GM19025 (cell line): ENCODE results near the gene STAT6.

ENCODE experiments used
- ATAC-seq: cut with Tn5 transposase; IDR thresholded peaks from one replicate; pipeline ENCODE4 v1.9.1; 2021; ENCODE audit warnings: mild to moderate bottlenecking, low read depth, moderate library complexity; ENCODE audit not compliant: unreplicated experiment

The STAT6 gene

GRCh38 chr12:57146092-57146491 lies 34.9 kb upstream of the STAT6 start:
- ATAC-seq: no peak

DNA sequence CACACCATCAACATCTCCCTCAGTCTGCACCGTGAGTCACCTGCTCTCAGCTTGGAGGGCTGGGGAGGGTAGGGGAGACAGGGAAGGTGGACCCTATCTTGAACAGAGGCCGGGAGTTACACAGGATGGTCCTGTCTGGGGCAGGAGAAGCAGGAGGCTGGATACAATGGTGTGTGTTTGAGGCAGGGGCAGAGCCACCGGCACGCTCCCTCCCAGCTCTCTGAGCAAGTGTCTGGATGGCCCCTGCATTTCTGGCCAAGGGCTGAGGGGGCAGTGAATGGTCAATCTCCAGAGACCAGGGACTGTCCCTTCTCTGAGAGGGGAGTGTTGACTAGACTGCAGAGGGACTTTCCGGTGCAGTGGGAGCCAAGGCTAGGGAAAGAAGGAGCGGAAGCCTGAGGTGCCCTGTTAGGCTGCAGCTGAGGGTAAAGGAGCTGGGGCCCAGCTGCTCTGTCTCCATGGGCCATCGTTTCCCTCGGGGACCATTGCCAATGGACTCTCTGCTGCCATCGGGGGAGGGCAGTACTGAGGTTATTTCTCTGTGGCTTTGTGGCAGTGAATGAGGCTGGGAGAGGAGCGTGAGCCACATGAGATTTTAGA lies 34.4 kb upstream of the STAT6 start:
- no peak for ATAC-seq

- ATAC-seq: no peak
Observed at GRCh38 chr12:57143454-57143853, 32.3 kb upstream of the STAT6 start.

- ATAC-seq: no peak
Observed at GRCh38 chr12:57142727-57143126, 31.6 kb upstream of the STAT6 start.

GRCh38 chr12:57142121-57142520 lies 31.0 kb upstream of the STAT6 start:
- ATAC-seq: no peak

DNA sequence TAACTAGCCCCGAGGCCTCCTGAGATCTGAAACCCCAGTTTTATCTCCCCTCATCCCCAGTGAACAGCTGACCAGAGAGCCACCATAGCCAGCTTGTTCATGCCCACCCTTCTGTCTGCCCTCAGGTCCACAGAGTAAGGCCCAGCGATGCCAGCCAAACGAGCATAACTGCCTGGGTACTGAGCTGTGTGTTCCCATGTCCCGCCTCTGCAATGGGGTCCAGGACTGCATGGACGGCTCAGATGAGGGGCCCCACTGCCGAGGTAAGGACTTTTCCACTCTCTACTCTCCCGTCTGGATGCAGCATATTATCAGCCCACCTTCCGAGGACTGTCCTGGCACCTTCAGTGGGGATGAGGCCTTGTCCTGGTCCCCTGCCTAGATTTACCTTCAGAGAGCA lies 30.1 kb upstream of the STAT6 start:
- no peak for ATAC-seq

GRCh38 chr12:57139796-57140649 lies 28.9 kb upstream of the STAT6 start:
- no peak for ATAC-seq

DNA sequence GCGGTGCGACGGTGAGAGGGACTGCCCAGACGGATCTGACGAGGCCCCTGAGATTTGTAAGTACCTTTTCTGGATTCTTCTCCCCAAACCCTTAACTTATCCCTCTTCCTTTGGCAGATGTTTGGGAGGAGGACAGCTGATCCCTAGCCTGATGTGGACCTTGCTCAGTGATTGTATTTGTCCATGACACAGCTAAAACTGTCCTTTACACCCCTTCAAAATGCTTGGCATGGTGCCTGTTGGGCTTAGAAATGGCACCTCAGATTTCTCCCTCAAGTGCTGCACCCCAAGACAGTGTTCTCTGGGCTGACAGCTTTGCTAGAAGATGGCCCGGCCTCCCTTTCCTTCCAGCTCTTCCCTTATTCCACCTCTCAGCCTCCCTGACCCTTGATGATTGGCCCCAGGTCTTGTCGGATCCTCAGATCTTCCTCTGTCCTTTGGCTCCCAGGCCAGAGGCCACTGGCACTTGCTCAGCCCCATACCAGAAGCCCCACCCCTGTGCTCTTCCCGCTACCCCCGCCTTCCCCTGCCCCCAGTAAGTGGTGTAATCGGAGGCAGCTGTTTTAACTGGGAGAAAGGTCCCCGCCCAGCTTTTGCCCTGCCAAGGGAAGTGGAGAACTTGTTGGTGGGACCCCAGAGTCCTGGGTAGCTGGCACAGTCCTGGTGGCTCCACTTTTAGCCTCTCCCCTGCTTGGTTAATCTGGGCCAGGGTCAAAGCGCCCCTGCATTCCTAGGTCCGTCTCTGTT lies 27.5 kb upstream of the STAT6 start:
- ATAC-seq: no peak

DNA sequence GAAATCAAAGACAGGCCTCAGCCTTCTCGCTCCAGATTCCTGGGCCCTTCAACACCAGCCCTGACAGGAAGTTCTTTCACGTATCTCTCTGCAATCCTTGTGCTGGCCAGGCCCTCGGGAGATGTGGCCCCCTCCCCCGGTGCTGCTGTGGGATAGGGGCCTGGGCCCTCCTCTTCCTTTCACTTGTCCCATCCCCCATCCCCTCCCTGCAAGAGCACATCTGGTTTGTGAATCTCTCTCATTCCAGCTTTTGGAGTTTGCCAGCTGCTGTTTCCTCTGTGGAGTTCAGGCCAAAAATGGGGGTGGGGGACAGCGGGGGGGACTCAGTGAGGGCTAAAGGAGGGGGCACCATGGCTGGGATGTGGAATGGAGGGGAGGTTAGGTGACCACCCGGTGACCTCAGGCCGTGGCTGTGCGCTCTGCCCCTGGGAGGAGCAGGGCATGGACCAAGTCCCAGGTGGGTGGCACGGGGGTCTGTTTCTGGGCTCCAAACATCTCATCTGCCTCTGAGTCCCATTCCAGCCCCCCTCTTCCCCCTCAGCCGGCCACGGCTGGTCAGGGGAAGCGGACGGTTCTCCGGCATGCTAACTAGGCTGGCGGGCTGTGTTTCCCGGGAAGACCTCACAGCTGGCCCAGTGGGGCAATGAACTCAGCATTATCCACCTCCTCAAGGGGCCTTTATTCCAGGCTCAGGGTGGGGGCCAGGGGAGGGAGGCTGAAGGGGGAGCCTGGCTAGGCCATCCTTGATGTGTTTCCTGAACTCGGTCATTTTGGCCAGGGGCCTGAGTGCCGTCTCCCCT lies 24.6 kb upstream of the STAT6 start:
- ATAC-seq: no peak

DNA sequence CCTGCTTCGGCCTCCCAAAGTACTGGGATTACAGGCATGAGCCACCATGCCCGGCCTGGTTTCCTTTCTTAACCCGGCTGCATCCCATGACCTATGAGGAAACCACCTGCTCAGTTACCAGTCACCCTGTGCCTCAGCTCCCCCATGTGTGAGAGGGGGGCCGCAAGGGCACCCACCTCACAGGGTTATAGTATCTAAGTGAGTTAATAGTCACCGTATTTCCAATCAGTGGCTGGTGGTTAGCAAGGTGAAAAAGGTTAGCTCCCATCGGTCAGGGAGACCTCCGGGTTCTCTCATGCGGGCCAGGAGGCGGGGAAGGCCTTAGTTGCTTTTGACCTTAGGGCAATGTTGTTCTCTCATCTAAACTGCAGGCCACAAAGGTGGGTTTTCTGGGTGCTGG lies 23.8 kb upstream of the STAT6 start:
- ATAC-seq: no peak

GRCh38 chr12:57133916-57134315 lies 22.8 kb upstream of the STAT6 start:
- ATAC-seq: no peak

- ATAC-seq: no peak
Observed at GRCh38 chr12:57133013-57133569, 21.9 kb upstream of the STAT6 start.

DNA sequence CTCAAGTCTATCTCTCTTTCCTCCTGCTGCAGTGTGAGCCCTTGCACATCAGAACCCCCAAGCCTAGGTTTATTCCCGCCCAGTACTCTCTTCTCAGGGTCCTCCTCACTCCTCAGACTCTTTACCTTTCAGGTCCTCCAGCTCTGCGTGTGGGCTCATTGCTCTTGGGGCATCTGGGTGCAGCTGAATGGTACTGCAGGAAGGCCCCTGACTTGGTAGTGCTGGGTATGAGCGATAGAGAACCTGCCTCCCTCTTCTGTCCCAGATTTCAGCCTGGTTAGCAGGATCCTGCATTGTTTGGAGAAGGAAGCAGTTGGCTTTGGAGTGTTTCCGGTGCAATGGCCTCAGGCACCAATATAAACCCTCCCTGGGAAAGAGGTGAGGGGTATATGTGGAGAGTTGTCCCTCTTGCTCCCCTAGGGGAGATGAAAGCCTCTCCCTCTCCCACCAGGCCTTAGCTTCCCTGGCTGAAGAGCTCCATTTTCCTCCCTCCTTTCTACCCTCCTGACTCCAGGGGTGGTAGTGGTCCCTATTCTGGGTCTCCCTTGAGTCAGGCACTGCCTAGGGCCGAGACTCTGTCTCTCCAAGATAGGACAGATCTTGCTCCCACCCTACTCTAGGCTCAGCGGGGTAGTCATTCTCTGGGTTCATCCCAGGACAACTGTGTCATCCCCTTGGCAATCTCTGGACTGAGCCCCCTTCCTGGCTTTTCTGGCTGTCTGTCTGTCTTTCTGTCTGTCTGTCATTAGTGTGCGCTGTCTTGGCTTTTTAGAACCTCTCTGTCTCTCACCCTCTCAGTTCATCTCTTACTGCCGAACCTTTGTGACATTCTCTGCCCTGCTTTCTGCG lies 21.0 kb upstream of the STAT6 start:
- ATAC-seq: no peak

- no peak for ATAC-seq
Observed at GRCh38 chr12:57130941-57131340, 19.8 kb upstream of the STAT6 start.

- no peak for ATAC-seq
Observed at GRCh38 chr12:57129889-57130288, 18.7 kb upstream of the STAT6 start.

DNA sequence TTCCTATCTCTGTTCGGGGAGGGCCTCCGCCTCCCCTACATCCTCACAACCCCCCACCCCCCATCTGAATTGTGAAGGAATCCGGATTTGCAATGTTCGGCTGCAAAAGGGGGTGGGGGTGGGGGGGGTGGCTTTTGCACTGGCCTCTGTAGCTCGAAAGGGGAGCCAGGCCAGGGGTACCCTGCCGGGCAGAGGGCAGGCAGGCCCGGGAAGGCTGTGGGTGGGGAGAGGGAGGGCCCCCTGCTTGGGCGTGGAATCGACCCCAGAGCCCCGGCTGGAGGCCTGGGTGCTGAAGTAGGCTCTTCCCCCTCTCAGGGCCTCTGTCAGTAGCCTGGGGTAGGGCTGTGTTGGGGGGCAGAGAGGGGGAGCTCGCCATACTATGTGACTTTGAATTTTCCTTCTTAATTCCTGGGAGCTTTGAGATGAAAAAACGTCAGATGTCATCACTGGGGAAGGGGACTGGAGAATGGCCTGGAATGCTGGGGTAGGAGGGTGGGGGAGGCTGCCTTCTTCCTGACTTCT lies 18.2 kb upstream of the STAT6 start:
- ATAC-seq: no peak

DNA sequence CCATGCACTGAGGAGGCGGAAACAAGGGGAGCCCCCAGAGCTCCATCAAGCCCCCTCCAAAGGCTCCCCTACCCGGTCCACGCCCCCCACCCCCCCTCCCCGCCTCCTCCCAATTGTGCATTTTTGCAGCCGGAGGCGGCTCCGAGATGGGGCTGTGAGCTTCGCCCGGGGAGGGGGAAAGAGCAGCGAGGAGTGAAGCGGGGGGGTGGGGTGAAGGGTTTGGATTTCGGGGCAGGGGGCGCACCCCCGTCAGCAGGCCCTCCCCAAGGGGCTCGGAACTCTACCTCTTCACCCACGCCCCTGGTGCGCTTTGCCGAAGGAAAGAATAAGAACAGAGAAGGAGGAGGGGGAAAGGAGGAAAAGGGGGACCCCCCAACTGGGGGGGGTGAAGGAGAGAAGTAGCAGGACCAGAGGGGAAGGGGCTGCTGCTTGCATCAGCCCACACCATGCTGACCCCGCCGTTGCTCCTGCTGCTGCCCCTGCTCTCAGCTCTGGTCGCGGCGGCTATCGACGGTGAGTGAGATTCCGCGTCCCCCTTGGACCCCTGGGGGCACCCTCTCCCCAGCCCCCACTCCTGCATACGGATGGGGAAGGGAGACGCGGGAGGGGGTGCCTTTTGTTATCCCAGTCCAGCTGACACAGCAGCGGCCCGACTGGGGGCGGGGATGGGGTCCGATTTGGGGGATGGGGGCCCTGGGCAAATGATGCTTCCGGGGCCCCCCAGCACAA lies 17.5 kb upstream of the STAT6 start:
- ATAC-seq: no peak

DNA sequence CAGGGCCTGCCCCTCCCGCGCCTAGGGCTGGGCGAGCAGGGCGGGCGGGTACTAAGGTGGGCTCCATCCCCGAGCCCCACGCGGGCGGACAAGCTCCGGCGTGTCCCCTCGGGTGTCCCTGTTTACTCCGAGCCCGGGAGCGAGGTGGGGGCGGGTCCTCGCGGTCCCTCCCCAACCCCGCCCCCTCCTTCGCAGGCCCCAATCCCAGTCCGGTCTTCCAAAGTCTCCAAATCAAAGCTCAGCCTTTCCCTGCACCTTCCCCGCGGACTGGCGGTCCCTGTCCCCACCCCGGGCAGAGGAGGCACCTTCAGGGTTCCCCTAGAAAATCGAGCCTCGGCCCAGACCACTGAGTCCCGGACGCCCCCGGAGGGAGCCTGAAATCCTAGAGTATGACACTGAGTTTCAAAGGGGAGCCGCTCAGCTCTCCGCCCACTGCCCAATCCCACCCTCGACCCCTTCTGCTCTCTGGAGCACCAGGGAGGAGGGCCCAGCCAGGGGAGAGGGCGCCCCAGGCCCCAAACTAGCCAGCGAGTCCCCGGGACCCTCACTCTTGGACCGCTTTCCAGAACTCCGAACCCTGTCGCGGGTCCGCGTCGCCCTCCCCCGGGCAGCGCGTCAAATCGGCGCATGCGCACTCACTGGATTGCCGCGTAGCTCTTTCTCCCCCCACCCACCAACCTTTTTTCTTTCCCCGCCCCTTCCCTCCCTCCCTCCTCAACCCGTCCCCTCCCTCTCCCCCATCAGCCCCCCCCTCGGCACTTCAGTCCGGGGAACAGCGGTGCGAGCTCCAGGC lies 16.8 kb upstream of the STAT6 start, which contains the start of gene LRP1:
LRP1 (plus strand) TSS at position 758 of the 793 bp plus-strand sequence. CDS start 482 bp downstream, outside the sequence.
- no peak for ATAC-seq
